ENCODE data around the gene BIN1. TPM values are rescaled to one million over a fixed set of nuclear protein-coding genes. Genes with fewer than 3 reads are reported as not detected.

Gene BIN1
- total RNA-seq, 1 experiment from 2014 or later = 14.2 TPM

Other genes starting within 250 kb of the BIN1 start
- not detected in 2 replicates for gene TEX51, start 208.3 kb downstream of the BIN1 start, total RNA-seq (2014; rRNA removed; shearing (Covaris generic))
- gene CYP27C1, start 113.1 kb upstream of the BIN1 start, total RNA-seq (2014; rRNA removed; shearing (Covaris generic)) = 1.0 and 4.4 TPM in 2 replicates
- gene ERCC3, start 187.0 kb upstream of the BIN1 start, total RNA-seq (2014; rRNA removed; shearing (Covaris generic)) = 38.4 and 54.4 TPM in 2 replicates

All from G401 (cell line).